Lower lobe of right lung (tissue), 2 donors: Measurements from ENCODE around the gene DHRS3. TPM values are rescaled to one million over a fixed set of nuclear protein-coding genes. Genes with fewer than 3 reads are reported as not detected.
"Not testable (repeated sequence)": the region's sequence is repeated elsewhere in the genome, so short reads cannot be mapped to it uniquely, and the experiment has no call there.

ENCODE experiments used
- ATAC-seq, 2 donors: fragments of 200-7000 bp; cut with Tn5 transposase; one replicate each; pipeline ENCODE4 v1.9.1; 2020 to 2022; ENCODE audit warnings: mild to moderate bottlenecking in 2 of 2, moderate library complexity in 2 of 2
- DNase-seq: peaks from one replicate; pipeline ENCODE4 v3.0.0-alpha.2; 2020
- H3K27ac ChIP-seq: fragments of 200-600 bp; one replicate; pipeline ENCODE4 v1.8.0; 2022
- H3K27me3 ChIP-seq: fragments of 200-600 bp; one replicate; pipeline ENCODE4 v1.8.0; 2022; ENCODE audit warnings: low read depth
- H3K36me3 ChIP-seq: fragments of 200-600 bp; one replicate; pipeline ENCODE4 v1.8.0; 2022; ENCODE audit warnings: mild to moderate bottlenecking
- H3K4me1 ChIP-seq: fragments of 200-600 bp; one replicate; pipeline ENCODE4 v1.8.0; 2022
- H3K4me3 ChIP-seq: fragments of 200-600 bp; one replicate; pipeline ENCODE4 v1.8.0; 2022; ENCODE audit warnings: mild to moderate bottlenecking
- H3K9me3 ChIP-seq: fragments of 200-600 bp; one replicate; pipeline ENCODE4 v1.8.0; 2022
- intact Hi-C: fragments of 100-400 bp; cut with DNase I; formaldehyde crosslinking; loops from one replicate; pipeline ENCODE4 v1.11.0; 2022
- total RNA-seq: library from RNA; stranded (reverse); fragmentation: NEBNext Ultra II Directional; extraction: Animal tissue kit (Norgen Biotek cat#: 25700); gene quantifications from one replicate; pipeline ENCODE4 v1.2.1, GENCODE V29; 2021
- TF ChIP-seq, protein P1 (sequence below): fragments of 200-600 bp; IDR thresholded peaks from one replicate; pipeline ENCODE4 v1.8.0; 2022; ENCODE audit warnings: antibody characterized with exemption, mild to moderate bottlenecking
- donor health status: DM: no; HTN: yes; CAD: no; lungs with severe emphysema.

Gene DHRS3
- total RNA-seq, 1 donor from 2014 or later: 135 TPM

DNA sequence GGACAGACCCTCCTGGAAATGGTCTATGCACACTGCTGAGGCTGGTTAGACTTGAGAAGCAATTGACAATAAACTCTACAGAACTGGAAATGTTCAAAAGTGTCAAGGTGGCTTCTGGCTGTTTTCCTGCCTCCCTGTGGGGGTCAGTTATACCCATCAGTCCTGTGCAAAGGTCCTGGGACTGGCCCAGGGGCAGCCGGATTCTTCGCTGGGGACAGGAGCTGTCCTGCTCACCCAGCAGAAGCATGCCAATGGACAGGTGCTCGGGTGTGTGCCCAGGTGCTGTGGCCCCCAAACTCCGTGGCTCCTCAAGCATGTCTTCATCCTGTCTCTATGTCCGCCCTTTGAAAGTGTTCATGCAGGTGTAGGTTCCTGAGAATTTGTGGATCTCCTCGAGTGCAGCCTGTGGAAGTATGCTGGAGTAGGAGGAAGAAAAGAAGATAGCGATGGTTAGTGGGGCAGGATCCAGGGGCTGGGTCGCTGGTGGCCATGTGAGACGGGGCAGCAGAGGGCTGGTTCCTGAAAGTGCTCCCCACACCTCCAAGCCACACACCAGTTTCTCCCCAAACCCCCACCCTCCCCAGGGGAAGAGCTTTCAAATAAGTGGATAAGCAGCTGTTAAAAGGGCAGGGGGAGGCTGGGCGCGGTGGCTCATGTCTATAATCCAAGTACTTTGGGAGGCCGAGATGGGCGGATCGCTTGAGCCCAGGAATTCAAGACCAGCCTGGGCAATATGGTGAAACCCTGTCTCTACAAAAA, 49.8 kb downstream of the DHRS3 start:
- no peak for DNase-seq
- intact Hi-C loops: no loop called here
- H3K27ac ChIP-seq: no peak overlapping the region
- no peak for ATAC-seq
- TF ChIP-seq, protein P1, sequence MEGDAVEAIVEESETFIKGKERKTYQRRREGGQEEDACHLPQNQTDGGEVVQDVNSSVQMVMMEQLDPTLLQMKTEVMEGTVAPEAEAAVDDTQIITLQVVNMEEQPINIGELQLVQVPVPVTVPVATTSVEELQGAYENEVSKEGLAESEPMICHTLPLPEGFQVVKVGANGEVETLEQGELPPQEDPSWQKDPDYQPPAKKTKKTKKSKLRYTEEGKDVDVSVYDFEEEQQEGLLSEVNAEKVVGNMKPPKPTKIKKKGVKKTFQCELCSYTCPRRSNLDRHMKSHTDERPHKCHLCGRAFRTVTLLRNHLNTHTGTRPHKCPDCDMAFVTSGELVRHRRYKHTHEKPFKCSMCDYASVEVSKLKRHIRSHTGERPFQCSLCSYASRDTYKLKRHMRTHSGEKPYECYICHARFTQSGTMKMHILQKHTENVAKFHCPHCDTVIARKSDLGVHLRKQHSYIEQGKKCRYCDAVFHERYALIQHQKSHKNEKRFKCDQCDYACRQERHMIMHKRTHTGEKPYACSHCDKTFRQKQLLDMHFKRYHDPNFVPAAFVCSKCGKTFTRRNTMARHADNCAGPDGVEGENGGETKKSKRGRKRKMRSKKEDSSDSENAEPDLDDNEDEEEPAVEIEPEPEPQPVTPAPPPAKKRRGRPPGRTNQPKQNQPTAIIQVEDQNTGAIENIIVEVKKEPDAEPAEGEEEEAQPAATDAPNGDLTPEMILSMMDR: no peak
- no peak overlapping the region for H3K4me3 ChIP-seq
- H3K27me3 ChIP-seq: no peaks in the 10 kb centered on the region
- peaks cover 12% of the 10 kb centered on the region for H3K9me3 ChIP-seq
- H3K36me3 ChIP-seq: peaks cover 61% of the 10 kb centered on the region
- H3K4me1 ChIP-seq: peaks cover 8% of the 10 kb centered on the region

DNA sequence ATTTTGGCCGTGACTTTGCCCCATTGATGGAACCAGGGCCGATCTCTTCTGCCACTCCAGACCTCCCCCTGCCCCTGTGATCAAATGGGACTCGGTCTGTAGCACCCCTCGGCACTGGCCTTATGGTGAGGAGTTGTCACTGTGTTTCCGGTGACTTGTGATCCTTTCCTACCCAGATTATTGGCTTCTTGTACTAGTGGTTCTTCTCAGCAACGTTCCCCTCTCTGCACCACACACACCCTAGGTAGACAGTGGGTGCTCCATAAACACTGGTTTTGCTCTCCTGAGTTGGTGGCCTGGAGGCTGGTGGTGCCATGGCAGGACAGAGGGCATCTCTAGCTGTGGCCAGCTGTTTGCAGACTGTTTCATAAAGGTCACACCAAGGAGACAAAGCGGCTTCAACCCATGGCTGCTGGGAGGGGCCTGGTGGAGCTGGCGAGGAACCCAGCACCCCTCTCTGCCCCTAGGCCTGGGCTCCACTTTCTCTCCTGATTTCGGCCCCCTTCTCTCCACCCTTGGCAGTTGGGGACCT, 50.7 kb downstream of the DHRS3 start:
- TF ChIP-seq, protein P1: no peak
- Histone ChIP-seq H3K4me3 (no peak overlapping the region), H3K36me3 (peaks cover 53% of the 10 kb centered on the region), H3K27me3 (no peaks in the 10 kb centered on the region), H3K9me3 (peaks cover 20% of the 10 kb centered on the region), H3K4me1 (peaks cover 8% of the 10 kb centered on the region), H3K27ac (no peak overlapping the region)
- no peak for DNase-seq
- ATAC-seq: peak in 1 of 2 donors; percentile 4
- intact Hi-C loops: no loop called here

DNA sequence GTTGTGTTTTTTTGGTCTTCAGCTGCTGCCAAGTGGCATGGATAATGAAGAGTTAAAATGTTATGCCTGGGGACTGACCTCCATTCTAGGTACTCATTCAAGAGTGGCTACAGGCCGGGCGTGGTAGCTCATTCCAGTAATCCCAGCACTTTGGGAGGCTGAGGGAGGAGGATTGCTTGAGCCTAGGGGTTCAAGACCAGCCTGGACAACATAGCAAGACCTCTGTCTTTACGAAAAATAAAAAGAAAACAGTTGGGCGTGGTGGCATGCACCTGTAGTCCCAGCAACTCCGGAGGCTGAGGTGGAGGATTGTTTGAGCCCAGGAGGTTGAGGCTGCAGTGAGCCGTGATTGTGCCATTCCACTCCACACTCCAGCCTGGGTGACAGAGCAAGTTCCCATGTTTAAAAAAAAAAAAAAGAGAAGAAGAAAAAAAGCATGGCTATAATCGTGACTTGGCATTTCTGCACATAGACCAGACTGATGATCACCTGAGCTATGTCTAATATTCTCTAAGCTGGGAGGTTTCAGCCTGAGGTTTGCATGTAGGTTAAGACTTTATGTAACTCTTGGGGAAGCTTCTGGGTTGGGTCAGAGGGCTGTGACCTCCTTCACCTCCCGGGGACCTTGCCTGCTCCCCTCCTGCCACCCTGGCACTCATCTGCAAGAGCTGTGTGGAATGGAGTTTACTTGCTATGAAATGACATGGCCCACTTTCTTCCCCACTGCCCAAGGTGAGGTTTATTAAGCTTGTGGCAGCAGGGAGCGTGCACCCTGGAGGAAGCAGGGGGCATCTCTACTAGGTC, 51.3 kb downstream of the DHRS3 start:
- Histone ChIP-seq H3K36me3 (peaks cover 46% of the 10 kb centered on the region), H3K27ac (no peak overlapping the region)

DNA sequence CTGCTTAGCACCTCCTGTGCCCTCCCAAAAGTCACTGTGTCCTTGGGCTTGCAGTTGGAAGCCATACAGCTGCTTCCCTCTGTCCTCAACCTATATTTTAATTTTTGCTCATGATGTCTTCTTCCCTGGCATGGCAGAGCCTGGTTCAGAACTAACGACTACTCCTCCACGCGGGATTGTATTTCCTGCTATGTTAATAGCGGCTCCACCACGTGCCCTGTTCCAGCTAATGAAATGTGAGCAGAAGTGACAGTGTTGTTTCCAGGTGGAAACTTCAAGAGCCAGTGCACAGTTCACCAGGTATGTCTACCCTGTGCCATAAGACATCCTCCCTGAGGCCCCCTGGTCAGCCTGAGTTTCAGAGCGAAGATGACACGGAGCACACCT, 52.1 kb downstream of the DHRS3 start:
- TF ChIP-seq, protein P1: no peak
- peaks cover 39% of the 10 kb centered on the region for H3K36me3 ChIP-seq
- DNase-seq (no peak), ATAC-seq (peak in 1 of 2 donors; percentile 56)
- H3K27ac ChIP-seq: no peak overlapping the region
- intact Hi-C loops: no loop called here
- H3K4me1 ChIP-seq: peaks cover 8% of the 10 kb centered on the region
- no peaks in the 10 kb centered on the region for H3K27me3 ChIP-seq
- peaks cover 21% of the 10 kb centered on the region for H3K9me3 ChIP-seq
- no peak overlapping the region for H3K4me3 ChIP-seq

More for the DNA sequence above, 51.3 kb downstream of the DHRS3 start:
- no peak overlapping the region for H3K4me3 ChIP-seq
- DNase-seq: no peak
- peaks cover 21% of the 10 kb centered on the region for H3K9me3 ChIP-seq
- no peaks in the 10 kb centered on the region for H3K27me3 ChIP-seq
- peaks cover 8% of the 10 kb centered on the region for H3K4me1 ChIP-seq
- TF ChIP-seq, protein P1: no peak
- intact Hi-C loops: no loop called here
- ATAC-seq: peak; percentile 8 to 20

DNA sequence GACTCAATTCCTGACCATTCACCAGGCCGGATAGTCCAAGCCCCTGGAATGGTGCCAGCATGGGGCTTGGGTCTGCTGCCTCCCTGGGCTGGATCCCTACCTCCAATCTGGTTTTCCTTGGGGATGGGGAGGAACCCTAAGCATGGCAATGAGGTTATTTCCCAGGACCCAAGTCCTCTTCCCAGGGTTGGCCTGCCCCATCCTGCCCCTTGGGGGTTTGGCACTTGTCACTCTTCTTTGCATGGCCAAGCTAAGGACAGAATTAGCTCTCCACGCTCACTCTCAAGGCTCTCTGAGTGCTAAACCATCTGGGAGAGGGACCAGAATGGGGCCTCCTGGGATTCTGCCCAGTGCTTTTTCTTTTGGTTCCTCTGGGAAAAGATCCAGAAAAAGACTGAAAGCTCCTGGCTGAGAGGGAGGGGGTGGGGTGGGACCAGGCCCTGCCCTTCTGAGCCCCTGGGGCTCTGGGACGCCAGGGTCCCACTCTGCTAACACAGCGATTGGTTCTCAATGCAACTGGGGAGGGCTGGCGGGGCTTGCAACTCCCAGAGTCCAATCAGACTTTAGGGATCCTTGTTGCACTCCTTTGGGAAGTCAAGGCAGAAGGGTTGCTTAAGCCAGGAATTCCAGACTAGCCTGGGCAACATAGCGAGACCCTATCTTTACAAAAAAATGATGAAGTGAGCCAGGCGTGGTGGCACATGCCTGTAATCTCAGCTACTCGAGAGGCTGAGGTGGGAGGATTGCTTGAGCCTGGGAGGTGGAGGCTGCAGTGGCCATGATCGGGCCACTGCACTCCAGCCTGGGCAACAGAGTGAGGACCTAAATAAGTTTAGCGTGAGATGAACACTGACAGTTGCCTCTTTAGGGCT, 52.7 kb downstream of the DHRS3 start:
- intact Hi-C loops: no loop called here
- DNase-seq: no peak
- H3K27ac ChIP-seq: no peak overlapping the region
- peaks cover 8% of the 10 kb centered on the region for H3K4me1 ChIP-seq
- H3K9me3 ChIP-seq: peaks cover 21% of the 10 kb centered on the region
- H3K36me3 ChIP-seq: peaks cover 33% of the 10 kb centered on the region
- H3K4me3 ChIP-seq: no peak overlapping the region
- ATAC-seq: peak in 1 of 2 donors; percentile 42
- H3K27me3 ChIP-seq: no peaks in the 10 kb centered on the region
- TF ChIP-seq, protein P1: no peak

DNA sequence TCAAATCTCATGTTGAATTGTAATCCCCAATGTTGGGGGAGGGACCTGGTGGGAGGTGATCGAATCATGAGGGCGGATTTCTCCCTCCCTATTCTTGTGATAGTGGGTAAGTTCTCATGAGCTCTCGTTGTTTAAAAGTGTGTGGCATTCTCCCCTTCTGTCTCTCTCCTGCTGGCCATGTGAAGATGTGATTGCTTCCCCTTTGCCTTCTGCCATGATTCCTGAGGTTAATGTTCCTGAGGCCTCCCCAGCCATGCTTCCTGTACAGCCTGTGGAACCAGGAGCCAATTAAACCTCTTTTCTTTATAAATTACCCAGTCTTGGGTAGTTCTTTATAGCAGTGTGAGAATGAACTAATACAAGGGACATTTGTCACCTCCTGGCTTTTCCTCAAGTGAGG, 53.8 kb downstream of the DHRS3 start:
- H3K4me3 ChIP-seq, ATAC-seq, intact Hi-C loops, DNase-seq, H3K4me1 ChIP-seq, H3K27me3 ChIP-seq, H3K27ac ChIP-seq: not testable (repeated sequence)
- H3K9me3 ChIP-seq: peaks cover 21% of the 10 kb centered on the region
- peaks cover 22% of the 10 kb centered on the region for H3K36me3 ChIP-seq
